Body of pancreas (tissue), 2 donors: Measurements from ENCODE around the gene C9orf152. TPM values are rescaled to one million over a fixed set of nuclear protein-coding genes. Genes with fewer than 3 reads are reported as not detected.

ENCODE experiments used
- total RNA-seq, 2 donors: library from RNA; depleted of rRNA; stranded (reverse); fragments of >200 nt; gene quantifications; one replicate each; pipeline ENCODE4 v1.1.0, GENCODE V29; 2016

Gene C9orf152
- total RNA-seq, 2 donors from 2014 or later, result 0.33 to 3.4 TPM

Other genes starting within 250 kb of the C9orf152 start
- gene TXN, start 48.3 kb upstream of the C9orf152 start, total RNA-seq, result 10 to 100 TPM; 40.2 to 93.1 TPM
- not detected for gene TXNDC8, start 129.7 kb upstream of the C9orf152 start, total RNA-seq